ENCODE data around the gene P2RY8.
A peak's percentile ranks its signal among the peaks of the same experiment; 100 is the strongest.
"Not testable (repeated sequence)": the region's sequence is repeated elsewhere in the genome, so short reads cannot be mapped to it uniquely, and the experiment has no call there.

The P2RY8 gene

GRCh38 chrX:1450361-1451161, 86.4 kb downstream of the P2RY8 start:
- peaks cover 0 to 10% (median 5%) of the 10 kb centered on the region in 5 experiments for H3K9me3 ChIP-seq (ENCODE audit: control extremely low read depth in 1 of 5, control insufficient read depth in 4 of 5, insufficient read depth in 2 of 5, low read depth in 1 of 5, low read length in 4 of 5)
- no peaks in the 10 kb centered on the region for H3K27me3 ChIP-seq (replicated peaks in 2 of 5; ENCODE audit: control insufficient read depth in 4 of 5, insufficient read depth in 5 of 5, low read length in 4 of 5)
- no peak overlapping the region for H3K27ac ChIP-seq (ENCODE audit: insufficient read depth in 1 of 2, low read depth in 1 of 2, low read length in 2 of 2, poor library complexity in 1 of 2, severe bottlenecking in 2 of 2)
- ChIA-PET POLR2A (no interaction called here), CTCF (no interaction called here)
- peaks cover 0 to 14% (median 4%) of the 10 kb centered on the region in 4 experiments for H3K36me3 ChIP-seq (ENCODE audit: control insufficient read depth in 4 of 4, insufficient read depth in 4 of 4, low read length in 3 of 4)
- H3K4me1 ChIP-seq (ENCODE audit: control extremely low read depth in 1 of 4, control insufficient read depth in 4 of 4, insufficient read depth in 4 of 4, low read length in 3 of 4): peaks cover 2 to 23% (median 19%) of the 10 kb centered on the region in 4 experiments
- no peak for DNase-seq
- WGBS (ENCODE audit: insufficient coverage): 100% methylated on average over 2 of the region's 9 CpGs
- H3K4me3 ChIP-seq (ENCODE audit: control insufficient read depth in 1 of 7, extremely low read depth in 1 of 7, insufficient read depth in 4 of 7, low read depth in 2 of 7, low read length in 6 of 7): no peak overlapping the region

GRCh38 chrX:1449823-1450149, 87.2 kb downstream of the P2RY8 start:
- 100% methylated on average over 2 of the region's 2 CpGs for WGBS (ENCODE audit: insufficient coverage)
- DNase-seq: no peak
- CTCF ChIA-PET: no interaction called here
- POLR2A ChIA-PET: no interaction called here
- Histone ChIP-seq H3K9me3 (ENCODE audit: control extremely low read depth in 1 of 5, control insufficient read depth in 4 of 5, insufficient read depth in 2 of 5, low read depth in 1 of 5, low read length in 4 of 5) (peaks cover 0 to 14% (median 11%) of the 10 kb centered on the region in 5 experiments), H3K4me3 (ENCODE audit: control insufficient read depth in 1 of 7, extremely low read depth in 1 of 7, insufficient read depth in 4 of 7, low read depth in 2 of 7, low read length in 6 of 7) (no peak overlapping the region), H3K27me3 (replicated peaks in 2 of 5; ENCODE audit: control insufficient read depth in 4 of 5, insufficient read depth in 5 of 5, low read length in 4 of 5) (no peaks in the 10 kb centered on the region), H3K27ac (ENCODE audit: insufficient read depth in 1 of 2, low read depth in 1 of 2, low read length in 2 of 2, poor library complexity in 1 of 2, severe bottlenecking in 2 of 2) (no peak overlapping the region), H3K36me3 (ENCODE audit: control insufficient read depth in 4 of 4, insufficient read depth in 4 of 4, low read length in 3 of 4) (peaks cover 0 to 21% (median 7%) of the 10 kb centered on the region in 4 experiments), H3K4me1 (ENCODE audit: control extremely low read depth in 1 of 4, control insufficient read depth in 4 of 4, insufficient read depth in 4 of 4, low read length in 3 of 4) (peaks cover 2 to 23% (median 19%) of the 10 kb centered on the region in 4 experiments)

GRCh38 chrX:1449036-1449822, 87.8 kb downstream of the P2RY8 start:
- H3K27ac ChIP-seq (ENCODE audit: insufficient read depth in 1 of 2, low read depth in 1 of 2, low read length in 2 of 2, poor library complexity in 1 of 2, severe bottlenecking in 2 of 2): no peak overlapping the region
- no peak for DNase-seq
- no peak overlapping the region for H3K4me3 ChIP-seq (ENCODE audit: control insufficient read depth in 1 of 7, extremely low read depth in 1 of 7, insufficient read depth in 4 of 7, low read depth in 2 of 7, low read length in 6 of 7)
- ChIA-PET CTCF (no interaction called here), POLR2A (no interaction called here)
- no peaks in the 10 kb centered on the region for H3K27me3 ChIP-seq (replicated peaks in 2 of 5; ENCODE audit: control insufficient read depth in 4 of 5, insufficient read depth in 5 of 5, low read length in 4 of 5)
- H3K9me3 ChIP-seq (ENCODE audit: control extremely low read depth in 1 of 5, control insufficient read depth in 4 of 5, insufficient read depth in 2 of 5, low read depth in 1 of 5, low read length in 4 of 5): peaks cover 0 to 20% (median 15%) of the 10 kb centered on the region in 5 experiments
- H3K36me3 ChIP-seq (ENCODE audit: control insufficient read depth in 4 of 4, insufficient read depth in 4 of 4, low read length in 3 of 4): peaks cover 0 to 25% (median 10%) of the 10 kb centered on the region in 4 experiments
- WGBS (ENCODE audit: insufficient coverage): 84% methylated on average over 9 of the region's 9 CpGs
- H3K4me1 ChIP-seq (ENCODE audit: control extremely low read depth in 1 of 4, control insufficient read depth in 4 of 4, insufficient read depth in 4 of 4, low read length in 3 of 4): peaks cover 0 to 17% (median 14%) of the 10 kb centered on the region in 4 experiments

- peak in 1 of 3 donors; percentile 52 for DNase-seq
- Histone ChIP-seq H3K9me3 (ENCODE audit: control extremely low read depth in 1 of 5, control insufficient read depth in 4 of 5, insufficient read depth in 2 of 5, low read depth in 1 of 5, low read length in 4 of 5) (peaks cover 0 to 23% (median 16%) of the 10 kb centered on the region in 5 experiments), H3K4me1 (ENCODE audit: control extremely low read depth in 1 of 4, control insufficient read depth in 4 of 4, insufficient read depth in 4 of 4, low read length in 3 of 4) (peaks cover 0 to 17% (median 12%) of the 10 kb centered on the region in 4 experiments), H3K36me3 (ENCODE audit: control insufficient read depth in 4 of 4, insufficient read depth in 4 of 4, low read length in 3 of 4) (peaks cover 0 to 25% (median 11%) of the 10 kb centered on the region in 4 experiments)
- H3K27ac ChIP-seq (ENCODE audit: insufficient read depth in 1 of 2, low read depth in 1 of 2, low read length in 2 of 2, poor library complexity in 1 of 2, severe bottlenecking in 2 of 2); H3K27me3 ChIP-seq (replicated peaks in 2 of 5; ENCODE audit: control insufficient read depth in 4 of 5, insufficient read depth in 5 of 5, low read length in 4 of 5); CTCF ChIA-PET; POLR2A ChIA-PET; H3K4me3 ChIP-seq (ENCODE audit: control insufficient read depth in 1 of 7, extremely low read depth in 1 of 7, insufficient read depth in 4 of 7, low read depth in 2 of 7, low read length in 6 of 7): not testable (repeated sequence)
- 100% methylated on average over 4 of the region's 5 CpGs for WGBS (ENCODE audit: insufficient coverage)
Measured at GRCh38 chrX:1448573-1449001, 88.4 kb downstream of the P2RY8 start.

- POLR2A ChIA-PET; CTCF ChIA-PET; H3K27me3 ChIP-seq (replicated peaks in 2 of 5; ENCODE audit: control insufficient read depth in 4 of 5, insufficient read depth in 5 of 5, low read length in 4 of 5); H3K4me3 ChIP-seq (ENCODE audit: control insufficient read depth in 1 of 7, extremely low read depth in 1 of 7, insufficient read depth in 4 of 7, low read depth in 2 of 7, low read length in 6 of 7); H3K27ac ChIP-seq (ENCODE audit: insufficient read depth in 1 of 2, low read depth in 1 of 2, low read length in 2 of 2, poor library complexity in 1 of 2, severe bottlenecking in 2 of 2): not testable (repeated sequence)
- Histone ChIP-seq H3K36me3 (ENCODE audit: control insufficient read depth in 4 of 4, insufficient read depth in 4 of 4, low read length in 3 of 4) (peaks cover 0 to 27% (median 12%) of the 10 kb centered on the region in 4 experiments), H3K4me1 (ENCODE audit: control extremely low read depth in 1 of 4, control insufficient read depth in 4 of 4, insufficient read depth in 4 of 4, low read length in 3 of 4) (peaks cover 0 to 17% (median 12%) of the 10 kb centered on the region in 4 experiments), H3K9me3 (ENCODE audit: control extremely low read depth in 1 of 5, control insufficient read depth in 4 of 5, insufficient read depth in 2 of 5, low read depth in 1 of 5, low read length in 4 of 5) (peaks cover 0 to 24% (median 18%) of the 10 kb centered on the region in 5 experiments)
- WGBS (ENCODE audit: insufficient coverage): 99% methylated on average over 7 of the region's 8 CpGs
- peak in 1 of 3 donors; percentile 58 for DNase-seq
Measured at GRCh38 chrX:1447969-1448572, 88.9 kb downstream of the P2RY8 start.

- DNase-seq: peak in 2 of 3 donors; percentile 68 to 83
- WGBS (ENCODE audit: insufficient coverage): 78% methylated on average over 11 of the region's 13 CpGs
- H3K36me3 ChIP-seq (ENCODE audit: control insufficient read depth in 4 of 4, insufficient read depth in 4 of 4, low read length in 3 of 4): peaks cover 0 to 33% (median 18%) of the 10 kb centered on the region in 4 experiments
- H3K27me3 ChIP-seq (replicated peaks in 2 of 5; ENCODE audit: control insufficient read depth in 4 of 5, insufficient read depth in 5 of 5, low read length in 4 of 5); H3K4me3 ChIP-seq (ENCODE audit: control insufficient read depth in 1 of 7, extremely low read depth in 1 of 7, insufficient read depth in 4 of 7, low read depth in 2 of 7, low read length in 6 of 7); H3K27ac ChIP-seq (ENCODE audit: insufficient read depth in 1 of 2, low read depth in 1 of 2, low read length in 2 of 2, poor library complexity in 1 of 2, severe bottlenecking in 2 of 2); CTCF ChIA-PET; POLR2A ChIA-PET: not testable (repeated sequence)
- peaks cover 0 to 29% (median 24%) of the 10 kb centered on the region in 5 experiments for H3K9me3 ChIP-seq (ENCODE audit: control extremely low read depth in 1 of 5, control insufficient read depth in 4 of 5, insufficient read depth in 2 of 5, low read depth in 1 of 5, low read length in 4 of 5)
- peaks cover 0 to 16% (median 12%) of the 10 kb centered on the region in 4 experiments for H3K4me1 ChIP-seq (ENCODE audit: control extremely low read depth in 1 of 4, control insufficient read depth in 4 of 4, insufficient read depth in 4 of 4, low read length in 3 of 4)
Measured at GRCh38 chrX:1446984-1447968, 89.7 kb downstream of the P2RY8 start.
